Endothelial cell of umbilical vein (primary cell): ENCODE measurements around the gene FBLIM1.
"Not testable (repeated sequence)": the region's sequence is repeated elsewhere in the genome, so short reads cannot be mapped to it uniquely, and the experiment has no call there.

Experiments used
- CTCF ChIP-seq, 2 donors: IDR thresholded peaks; 1 replicate in 1 of 2; 2 replicates in 1 of 2; pipeline ENCODE4 v1.5.1; 2011; ENCODE audit warnings: low read length in 2 of 2, mild to moderate bottlenecking in 2 of 2, moderate library complexity in 2 of 2, control low read depth in 1 of 2, inconsistent platforms in 1 of 2, low read depth in 1 of 2; ENCODE audit not compliant: insufficient read depth in 1 of 2; ENCODE audit errors: extremely low read depth in 1 of 2
- EZH2 ChIP-seq: IDR thresholded peaks from 2 replicates; pipeline ENCODE4 v1.6.1; 2012; ENCODE audit warnings: borderline replicate concordance, low read depth, mild to moderate bottlenecking, moderate library complexity, low read length, inconsistent platforms; ENCODE audit not compliant: severe bottlenecking
- FOS ChIP-seq: IDR thresholded peaks from 2 replicates; pipeline ENCODE4 v1.6.1; 2011; ENCODE audit warnings: mild to moderate bottlenecking, low read length, moderate library complexity, borderline replicate concordance; ENCODE audit not compliant: insufficient read depth
- GATA2 ChIP-seq: IDR thresholded peaks from 2 replicates; pipeline ENCODE4 v1.7.0; 2011; ENCODE audit warnings: low read depth, mild to moderate bottlenecking, moderate library complexity, mixed read lengths, low read length; ENCODE audit not compliant: insufficient read length, insufficient read depth
- JUN ChIP-seq: IDR thresholded peaks from 2 replicates; pipeline ENCODE4 v1.6.1; 2011; ENCODE audit warnings: borderline replicate concordance, low read depth; ENCODE audit not compliant: insufficient read length, insufficient read depth
- POLR2A ChIP-seq: IDR thresholded peaks from 2 replicates; pipeline ENCODE4 v1.6.1; 2012; ENCODE audit warnings: low read depth, mild to moderate bottlenecking, control low read depth, low read length
- POLR2AphosphoS5 ChIP-seq: IDR thresholded peaks from 2 replicates; pipeline ENCODE4 v1.6.1; 2012; ENCODE audit warnings: low read depth, mild to moderate bottlenecking, control low read depth, low read length, moderate library complexity; ENCODE audit not compliant: insufficient read depth

DNA sequence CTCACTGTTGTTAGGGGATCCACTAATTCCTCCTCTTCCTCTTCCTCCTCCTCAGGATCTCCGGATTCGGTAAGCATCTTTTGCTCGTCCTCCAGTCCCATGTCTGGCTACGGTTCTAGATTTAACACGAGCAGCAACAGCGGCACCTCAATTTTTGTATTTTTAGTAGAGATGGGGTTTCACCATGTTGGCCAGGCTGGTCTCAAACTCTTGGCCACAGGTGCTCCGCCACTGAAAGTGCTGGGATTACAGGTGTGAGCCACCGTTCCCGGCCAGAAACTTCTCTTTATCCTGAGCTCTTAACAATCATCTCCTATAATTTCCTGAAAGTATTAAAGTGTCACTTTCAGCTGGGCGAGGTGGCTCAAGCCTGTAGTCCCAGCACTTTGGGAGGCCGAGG lies 49.0 kb downstream of the FBLIM1 start, which contains the start of gene UQCRHL:
- TF ChIP-seq CTCF (IDR thresholded peaks at IDR 0.05; ENCODE audit: extremely low read depth in 1 of 2, insufficient read depth in 1 of 2, low read depth in 1 of 2, low read length in 2 of 2); POLR2AphosphoS5; POLR2A; FOS; JUN; EZH2; GATA2: not testable (repeated sequence)
